ENCODE results near the gene C10orf105. TPM values are rescaled to one million over a fixed set of nuclear protein-coding genes. Genes with fewer than 3 reads are reported as not detected.

C10orf105 gene
- total and polyA plus RNA-seq, 2 of the 13 experiments (the other 11 are each of a cell fraction or from before 2014, with no cell fraction given): not detected

- no peak for TF ChIP-seq ZSCAN5A (CRISPR knock-in tag; IDR thresholded peaks at IDR 0.05; ENCODE audit: borderline replicate concordance)
These were observed 6.5 kb upstream of the C10orf105 start (continued) for GRCh38 chr10:71725998-71726579.

- Histone ChIP-seq H3K27me3 (ENCODE audit: control insufficient read depth in 1 of 2, insufficient read depth in 2 of 2, low read length in 2 of 2) (peaks cover 0 to 34% of the 10 kb centered on the region in 2 experiments; a peak in 3 of 5 replicates), H3K4me1 (ENCODE audit: insufficient read depth, low read length) (peaks cover 50% of the 10 kb centered on the region), H2AFZ (ENCODE audit: low read length) (no peak overlapping the region), H3K4me3 (replicated peaks in 1 of 3; ENCODE audit: insufficient read depth in 1 of 3, low read depth in 2 of 3, low read length in 3 of 3) (no peak overlapping the region), H3K4me2 (ENCODE audit: low read depth, low read length) (no peak overlapping the region), H3K27ac (ENCODE audit: extremely low read length, insufficient read depth, low read length) (no peak overlapping the region), H4K20me1 (ENCODE audit: insufficient read depth, low read length) (no peaks in the 10 kb centered on the region), H3K9me3 (ENCODE audit: low read length) (no peaks in the 10 kb centered on the region), H3K36me3 (replicated peaks in 1 of 2; ENCODE audit: control insufficient read depth in 1 of 2, insufficient read depth in 2 of 2, low read length in 2 of 2) (no peaks in the 10 kb centered on the region), H3K9ac (ENCODE audit: insufficient read depth, low read depth, low read length) (no peak overlapping the region), H3K79me2 (ENCODE audit: insufficient read depth, low read length) (no peaks in the 10 kb centered on the region)
- ChIA-PET CTCF (ENCODE audit: low intra/inter-chr PET ratio, low total read pairs) (no interaction called here), POLR2A (no interaction called here)
- no TSS peak for BruUV-seq (replicated peaks)
- ATAC-seq (no peak), FAIRE-seq (no peak), DNase-seq (ENCODE audit: low spot score) (no peak)
- no peak for TF ChIP-seq ZNF441 (CRISPR knock-in tag; IDR thresholded peaks at IDR 0.05; ENCODE audit: borderline replicate concordance)
- TF ChIP-seq RFX1 (IDR thresholded peaks at IDR 0.05): peak; percentile 25; the same call in 1 of the 2 replicates
- no peak for TF ChIP-seq ZNF446 (CRISPR knock-in tag; IDR thresholded peaks at IDR 0.05)
- TF ChIP-seq STAT6 (CRISPR knock-in tag; IDR thresholded peaks at IDR 0.05; ENCODE audit: borderline replicate concordance): no peak
- TF ChIP-seq ZNF619 (CRISPR knock-in tag; IDR thresholded peaks at IDR 0.05): no peak
- no peak for TF ChIP-seq ZNF883 (CRISPR knock-in tag; IDR thresholded peaks at IDR 0.05; ENCODE audit: not compliant biosample characterization)
- no peak for TF ChIP-seq KDM4B (CRISPR knock-in tag; IDR thresholded peaks at IDR 0.05)
- TF ChIP-seq PBX3 (CRISPR knock-in tag; IDR thresholded peaks at IDR 0.05; ENCODE audit: borderline replicate concordance): no peak
- in situ Hi-C loops (cut with HindIII; ENCODE audit: extremely low pct_ligation_motif_present, low pct_unique_long_range_greater_than_20kb): no loop called here
- intact Hi-C loops (cut with micrococcal nuclease; ENCODE audit: unreplicated experiment): no loop called here
- no CpG with 5 or more reads among the region's 14 CpGs for WGBS (ENCODE audit: low lambda C conversion rate)
These were observed 5.7 kb upstream of the C10orf105 start for GRCh38 chr10:71725249-71725648.
